Hepatocyte (in vitro differentiated cells): ENCODE results near the gene PIP4K2C.

ENCODE experiments used
- CTCF ChIP-seq: fragments of 200-600 bp; sonication (generic); IDR thresholded peaks from 2 replicates; pipeline ENCODE4 v1.5.1; 2016; ENCODE audit warnings: antibody characterized with exemption, mild to moderate bottlenecking; ENCODE audit not compliant: poor library complexity
- EZH2 ChIP-seq: fragments of 200-600 bp; sonication (generic); IDR thresholded peaks from 2 replicates; pipeline ENCODE4 v1.6.1; 2016; ENCODE audit warnings: antibody characterized with exemption, mild to moderate bottlenecking, borderline replicate concordance

DNA sequence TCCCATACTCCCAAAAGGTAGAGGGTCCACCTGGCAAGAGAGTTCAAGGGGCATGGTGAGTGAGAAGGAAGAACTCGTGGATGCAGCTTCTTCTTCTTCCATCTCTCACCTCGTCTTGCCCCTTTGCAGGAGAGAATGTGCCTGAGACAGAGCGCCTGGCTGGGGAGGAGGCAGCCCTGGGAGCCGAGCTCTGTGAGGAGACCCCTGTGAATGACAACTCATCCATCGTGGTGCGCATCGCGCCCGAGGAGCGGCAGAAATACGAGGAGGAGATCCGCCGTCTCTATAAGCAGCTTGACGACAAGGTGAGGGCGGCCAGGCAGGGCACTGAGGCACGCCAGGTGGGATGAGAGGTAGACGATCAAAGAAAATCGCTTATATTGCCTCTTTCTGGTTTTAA, 21.1 kb upstream of the PIP4K2C start:
- no peak for TF ChIP-seq CTCF
- TF ChIP-seq EZH2: no peak
